GM12872 (cell line): ENCODE data around the gene SPSB4.

ENCODE experiments used
- TF ChIP-seq, protein P1 (sequence below): IDR thresholded peaks from 3 replicates; pipeline ENCODE4 v1.5.1; 2011; ENCODE audit warnings: low read depth, mild to moderate bottlenecking, low read length, moderate library complexity; ENCODE audit not compliant: insufficient read depth

The SPSB4 gene

DNA sequence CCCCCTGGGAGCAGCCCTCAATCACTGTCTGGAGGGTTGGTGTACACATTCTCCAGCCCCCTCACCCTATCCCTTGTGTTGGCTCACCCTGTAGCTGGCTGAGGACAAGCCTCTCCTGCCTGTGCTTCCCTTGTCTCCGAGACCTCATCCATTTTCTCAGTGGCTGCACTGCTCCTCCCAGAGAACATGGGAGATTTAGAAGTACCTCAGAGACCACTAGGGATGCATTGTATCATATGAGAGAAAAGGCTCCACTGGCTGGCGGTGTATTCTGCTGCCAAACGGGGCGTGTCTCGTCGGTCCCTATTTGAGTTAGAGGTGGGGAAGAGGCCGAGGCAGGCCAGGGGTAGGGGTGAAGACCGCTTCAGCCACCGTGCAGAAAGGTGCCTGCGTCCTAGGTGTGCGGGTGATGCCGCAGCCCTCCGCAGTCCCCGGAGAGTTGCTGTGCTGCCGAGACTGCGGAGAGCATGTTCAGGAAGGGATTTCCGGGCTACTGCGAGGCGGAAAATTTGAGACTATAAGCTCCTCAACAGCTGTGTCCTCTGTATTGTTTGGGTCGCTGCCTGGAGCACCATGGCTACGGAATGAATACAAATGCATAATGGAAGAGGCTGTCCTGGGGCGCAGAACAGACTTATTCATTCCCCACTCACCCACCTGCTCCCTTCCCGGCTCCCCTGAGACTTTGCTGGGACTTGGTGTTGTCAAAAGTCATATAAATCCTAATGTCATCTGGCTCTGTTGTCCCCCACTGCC, 43.8 kb downstream of the SPSB4 start:
- TF ChIP-seq, protein P1, sequence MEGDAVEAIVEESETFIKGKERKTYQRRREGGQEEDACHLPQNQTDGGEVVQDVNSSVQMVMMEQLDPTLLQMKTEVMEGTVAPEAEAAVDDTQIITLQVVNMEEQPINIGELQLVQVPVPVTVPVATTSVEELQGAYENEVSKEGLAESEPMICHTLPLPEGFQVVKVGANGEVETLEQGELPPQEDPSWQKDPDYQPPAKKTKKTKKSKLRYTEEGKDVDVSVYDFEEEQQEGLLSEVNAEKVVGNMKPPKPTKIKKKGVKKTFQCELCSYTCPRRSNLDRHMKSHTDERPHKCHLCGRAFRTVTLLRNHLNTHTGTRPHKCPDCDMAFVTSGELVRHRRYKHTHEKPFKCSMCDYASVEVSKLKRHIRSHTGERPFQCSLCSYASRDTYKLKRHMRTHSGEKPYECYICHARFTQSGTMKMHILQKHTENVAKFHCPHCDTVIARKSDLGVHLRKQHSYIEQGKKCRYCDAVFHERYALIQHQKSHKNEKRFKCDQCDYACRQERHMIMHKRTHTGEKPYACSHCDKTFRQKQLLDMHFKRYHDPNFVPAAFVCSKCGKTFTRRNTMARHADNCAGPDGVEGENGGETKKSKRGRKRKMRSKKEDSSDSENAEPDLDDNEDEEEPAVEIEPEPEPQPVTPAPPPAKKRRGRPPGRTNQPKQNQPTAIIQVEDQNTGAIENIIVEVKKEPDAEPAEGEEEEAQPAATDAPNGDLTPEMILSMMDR = no peak

DNA sequence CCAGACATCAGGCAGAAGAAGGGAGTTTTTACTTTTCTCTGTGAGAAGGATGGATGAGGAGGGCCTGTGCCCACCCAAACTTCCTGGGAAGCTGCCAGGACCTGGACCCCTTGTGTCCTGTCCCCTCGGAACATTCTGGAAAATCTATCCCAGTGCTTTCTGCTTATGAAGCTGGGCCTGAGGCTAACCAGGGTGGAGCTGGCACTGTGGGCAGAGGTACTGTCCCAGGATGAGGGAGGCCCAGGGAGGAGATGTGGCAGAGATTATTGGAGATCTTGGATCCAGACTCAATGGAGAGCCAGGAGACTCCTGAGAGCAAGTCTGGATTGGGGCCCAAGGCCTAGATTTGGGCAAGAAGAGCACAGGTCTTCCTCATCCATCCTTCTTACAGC, 44.4 kb downstream of the SPSB4 start:
- TF ChIP-seq, protein P1 = no peak

DNA sequence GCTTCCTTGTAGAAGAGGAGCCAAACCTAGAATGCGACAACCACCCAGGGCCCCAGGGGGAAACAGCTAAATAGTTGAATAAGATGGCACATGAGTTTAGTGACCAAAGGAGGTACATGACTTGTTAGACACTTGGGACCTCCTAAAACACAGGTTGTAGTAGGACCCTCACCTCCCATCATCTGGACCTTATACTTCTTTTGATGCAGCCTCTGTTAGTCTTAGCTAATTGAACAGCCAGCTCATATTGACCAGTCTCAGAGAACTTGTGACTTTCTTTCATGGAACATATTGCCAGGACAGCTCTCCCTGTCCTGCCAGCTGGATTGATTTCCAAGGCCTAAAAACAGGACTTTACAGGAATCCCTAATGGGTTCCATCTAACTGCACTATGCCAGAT, 45.0 kb downstream of the SPSB4 start:
- TF ChIP-seq, protein P1 = no peak

DNA sequence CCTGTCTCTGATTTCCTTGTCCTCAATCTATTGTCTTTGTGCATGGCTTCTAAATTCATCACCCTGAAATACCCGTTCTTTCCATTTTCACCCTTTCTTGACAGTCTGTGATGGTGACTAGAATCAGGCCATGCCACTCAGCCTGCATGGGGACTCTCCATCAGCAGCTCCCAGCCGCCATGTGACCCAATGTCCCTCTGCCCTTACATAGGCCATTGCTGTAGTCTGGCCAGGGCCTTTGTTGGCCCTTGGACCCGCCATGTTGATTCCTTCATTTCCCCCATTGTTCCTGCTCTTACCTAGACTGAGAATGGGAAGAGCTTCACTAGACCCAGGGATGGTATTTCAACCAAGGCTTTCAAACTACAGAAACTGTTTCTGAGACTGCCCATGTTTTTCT, 45.8 kb downstream of the SPSB4 start:
- TF ChIP-seq, protein P1 = no peak

DNA sequence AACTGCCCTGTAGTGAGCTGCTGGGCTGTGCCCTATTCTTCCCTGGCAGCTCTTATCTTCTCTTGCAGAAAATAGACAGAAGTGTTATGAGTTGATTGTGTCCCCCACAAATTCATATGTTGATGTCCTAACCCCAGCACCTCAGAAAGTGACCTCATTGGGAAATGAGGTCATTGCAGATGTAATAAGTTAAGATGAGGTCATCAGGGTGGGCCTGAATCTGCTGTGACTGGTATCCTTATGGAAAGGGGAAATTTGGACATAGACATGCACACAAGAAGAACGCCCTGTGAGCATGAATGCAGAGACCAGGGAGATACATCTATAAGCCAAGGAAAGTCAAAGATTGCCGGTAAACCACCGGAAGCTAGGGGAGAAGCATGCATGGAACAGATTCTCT, 49.0 kb downstream of the SPSB4 start:
- TF ChIP-seq, protein P1 = no peak

DNA sequence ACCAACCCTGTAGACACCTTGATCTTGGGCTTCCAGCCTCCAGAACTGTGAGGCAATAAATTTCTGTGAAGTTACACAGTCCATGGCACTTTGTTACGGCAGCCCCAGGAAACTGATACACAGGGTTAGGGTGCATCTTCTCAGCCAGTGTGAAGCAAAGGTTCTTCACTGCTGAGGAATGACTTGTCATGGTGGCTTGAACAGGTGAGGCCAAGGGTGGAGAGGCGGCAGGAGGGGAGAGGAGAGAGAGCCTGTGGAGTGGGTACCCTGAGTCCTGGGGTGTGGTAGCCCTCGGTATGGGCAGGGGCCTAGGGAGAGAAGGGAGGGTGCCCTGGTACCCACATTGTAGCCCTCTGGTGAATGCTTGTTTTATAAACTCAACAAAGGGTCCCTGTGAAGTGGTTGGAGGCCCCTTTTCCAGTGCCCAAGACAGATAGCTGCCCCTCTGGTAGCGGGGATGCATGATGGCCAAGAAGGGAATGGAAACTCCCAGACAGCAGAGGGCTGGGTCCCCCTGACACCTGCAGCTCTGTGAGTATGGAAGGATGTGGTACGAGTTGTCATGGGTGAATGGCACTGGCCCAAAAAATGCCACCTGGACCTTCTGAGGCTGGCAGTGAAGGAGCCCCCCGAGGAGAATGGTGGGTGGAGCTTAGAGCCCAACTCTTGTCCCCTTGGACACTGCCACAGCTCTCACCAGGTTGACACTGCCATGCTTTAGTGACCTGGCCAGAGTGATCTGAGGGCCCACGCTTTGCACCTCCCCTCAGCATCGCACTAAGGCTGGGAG, 49.6 kb downstream of the SPSB4 start:
- TF ChIP-seq, protein P1 = no peak

DNA sequence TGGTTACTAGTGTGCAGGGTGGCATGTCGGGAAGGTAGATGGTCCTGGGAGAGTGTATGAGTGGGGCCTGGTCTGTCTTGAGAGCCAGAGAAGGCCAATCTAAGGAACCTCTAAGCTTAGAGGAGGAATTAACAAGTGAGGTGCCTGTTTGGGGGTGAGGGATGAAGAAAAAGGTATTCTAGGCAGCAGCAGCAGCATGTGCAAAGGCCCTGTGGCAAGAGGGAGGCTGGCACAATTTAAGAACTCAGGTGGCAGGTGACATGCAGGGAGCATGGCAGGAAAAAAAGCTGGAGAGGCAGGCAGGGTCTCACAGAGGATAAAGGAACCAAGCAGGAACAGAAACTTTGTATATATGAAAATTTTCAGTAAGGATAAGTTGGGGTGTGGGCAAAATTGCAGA, 51.2 kb downstream of the SPSB4 start:
- TF ChIP-seq, protein P1 = no peak
